ENCODE data around the gene ZNF324.

DNA sequence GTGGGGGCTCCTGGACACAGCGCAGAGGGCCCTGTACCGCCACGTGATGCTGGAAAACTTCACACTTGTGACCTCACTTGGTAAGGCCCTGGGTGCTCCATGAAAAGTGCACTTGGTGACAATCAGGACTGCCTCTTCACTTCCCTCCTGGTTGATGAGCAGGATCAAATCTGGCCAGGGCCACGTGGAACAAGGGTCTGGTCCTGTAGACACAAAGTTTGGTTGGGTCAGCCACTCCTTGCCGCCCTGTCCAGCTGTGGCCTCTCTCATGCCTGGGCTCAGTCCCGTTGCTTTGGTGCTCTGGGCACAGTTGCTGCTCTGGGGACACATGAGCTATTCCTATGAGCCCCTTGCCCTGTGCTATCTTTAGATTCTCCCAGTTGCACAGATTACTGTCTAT lies 13.1 kb upstream of the ZNF324 start:
- TF ChIP-seq, protein P1, sequence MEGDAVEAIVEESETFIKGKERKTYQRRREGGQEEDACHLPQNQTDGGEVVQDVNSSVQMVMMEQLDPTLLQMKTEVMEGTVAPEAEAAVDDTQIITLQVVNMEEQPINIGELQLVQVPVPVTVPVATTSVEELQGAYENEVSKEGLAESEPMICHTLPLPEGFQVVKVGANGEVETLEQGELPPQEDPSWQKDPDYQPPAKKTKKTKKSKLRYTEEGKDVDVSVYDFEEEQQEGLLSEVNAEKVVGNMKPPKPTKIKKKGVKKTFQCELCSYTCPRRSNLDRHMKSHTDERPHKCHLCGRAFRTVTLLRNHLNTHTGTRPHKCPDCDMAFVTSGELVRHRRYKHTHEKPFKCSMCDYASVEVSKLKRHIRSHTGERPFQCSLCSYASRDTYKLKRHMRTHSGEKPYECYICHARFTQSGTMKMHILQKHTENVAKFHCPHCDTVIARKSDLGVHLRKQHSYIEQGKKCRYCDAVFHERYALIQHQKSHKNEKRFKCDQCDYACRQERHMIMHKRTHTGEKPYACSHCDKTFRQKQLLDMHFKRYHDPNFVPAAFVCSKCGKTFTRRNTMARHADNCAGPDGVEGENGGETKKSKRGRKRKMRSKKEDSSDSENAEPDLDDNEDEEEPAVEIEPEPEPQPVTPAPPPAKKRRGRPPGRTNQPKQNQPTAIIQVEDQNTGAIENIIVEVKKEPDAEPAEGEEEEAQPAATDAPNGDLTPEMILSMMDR (IDR thresholded peaks at IDR 0.05; ENCODE audit: insufficient read depth, low read depth, low read length) = no peak
- TF ChIP-seq EZH2 (IDR thresholded peaks at IDR 0.05; ENCODE audit: insufficient read depth, low read length) = no peak
